ENCODE measurements around the gene UCK1.

DNA sequence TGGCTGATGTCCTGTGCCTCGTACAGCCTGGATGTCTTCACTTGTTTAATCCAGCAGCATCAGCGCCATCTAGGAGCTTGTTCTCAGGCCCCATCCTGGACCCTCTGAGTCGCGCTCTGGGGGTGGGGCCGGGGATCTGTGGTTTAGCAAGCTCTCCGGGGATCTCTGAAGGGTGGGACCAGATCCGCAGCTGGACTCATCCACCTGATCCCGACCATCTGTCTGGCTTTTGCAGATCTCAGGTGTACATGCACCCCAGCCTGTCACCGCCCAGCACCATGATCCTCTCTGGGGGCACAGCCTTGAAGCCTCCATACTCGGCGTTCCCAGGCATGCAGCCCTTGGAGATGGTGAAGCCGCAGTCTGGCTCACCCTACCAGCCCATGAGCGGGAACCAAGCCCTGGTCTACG is 43.4 kb downstream of the UCK1 start:
- no peak for TF ChIP-seq EZH2phosphoT487 (IDR thresholded peaks at IDR 0.05; ENCODE audit: borderline replicate concordance)
- TF ChIP-seq, protein P1, sequence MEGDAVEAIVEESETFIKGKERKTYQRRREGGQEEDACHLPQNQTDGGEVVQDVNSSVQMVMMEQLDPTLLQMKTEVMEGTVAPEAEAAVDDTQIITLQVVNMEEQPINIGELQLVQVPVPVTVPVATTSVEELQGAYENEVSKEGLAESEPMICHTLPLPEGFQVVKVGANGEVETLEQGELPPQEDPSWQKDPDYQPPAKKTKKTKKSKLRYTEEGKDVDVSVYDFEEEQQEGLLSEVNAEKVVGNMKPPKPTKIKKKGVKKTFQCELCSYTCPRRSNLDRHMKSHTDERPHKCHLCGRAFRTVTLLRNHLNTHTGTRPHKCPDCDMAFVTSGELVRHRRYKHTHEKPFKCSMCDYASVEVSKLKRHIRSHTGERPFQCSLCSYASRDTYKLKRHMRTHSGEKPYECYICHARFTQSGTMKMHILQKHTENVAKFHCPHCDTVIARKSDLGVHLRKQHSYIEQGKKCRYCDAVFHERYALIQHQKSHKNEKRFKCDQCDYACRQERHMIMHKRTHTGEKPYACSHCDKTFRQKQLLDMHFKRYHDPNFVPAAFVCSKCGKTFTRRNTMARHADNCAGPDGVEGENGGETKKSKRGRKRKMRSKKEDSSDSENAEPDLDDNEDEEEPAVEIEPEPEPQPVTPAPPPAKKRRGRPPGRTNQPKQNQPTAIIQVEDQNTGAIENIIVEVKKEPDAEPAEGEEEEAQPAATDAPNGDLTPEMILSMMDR (conservative IDR thresholded peaks at IDR 0.05; ENCODE audit: low read length): no peak
